H1 (cell line): ENCODE data around the gene NEU2.

Experiments
- BCL11A ChIP-seq, 2 experiments: IDR thresholded peaks; one replicate each; pipeline ENCODE4 v1.6.1; 2011; ENCODE audit warnings: low read depth in 2 of 2, low read length in 2 of 2, mild to moderate bottlenecking in 2 of 2
- CBX5 ChIP-seq: fragments of 300-800, 300-1000 bp; sonication (generic); IDR thresholded peaks from 2 replicates; pipeline ENCODE4 v1.7.1; 2016; ENCODE audit warnings: antibody characterized with exemption, low read length, low read depth
- EP300 ChIP-seq, 2 experiments: IDR thresholded peaks; 1 replicate in 1 of 2; 2 replicates in 1 of 2; pipeline ENCODE4 v1.6.1; 2011 to 2012; ENCODE audit warnings: low read depth in 2 of 2, low read length in 2 of 2, mild to moderate bottlenecking in 2 of 2, borderline replicate concordance in 1 of 2, inconsistent platforms in 1 of 2, moderate library complexity in 1 of 2
- EZH2 ChIP-seq: fragments of 200-600 bp; sonication (generic); IDR thresholded peaks from 2 replicates; pipeline ENCODE4 v1.7.1; 2012; ENCODE audit warnings: low read depth, mild to moderate bottlenecking, moderate library complexity, low read length, inconsistent platforms; ENCODE audit not compliant: severe bottlenecking
- GABPA ChIP-seq: IDR thresholded peaks from 2 replicates; pipeline ENCODE4 v1.6.1; 2011; ENCODE audit warnings: mild to moderate bottlenecking, low read length, moderate library complexity, borderline replicate concordance; ENCODE audit not compliant: insufficient read depth
- GTF2F1 ChIP-seq: IDR thresholded peaks from 2 replicates; pipeline ENCODE4 v1.6.1; 2012; ENCODE audit warnings: low read depth, low read length, improper control_type of control experiment, borderline replicate concordance
- POLR2A ChIP-seq, 2 experiments: IDR thresholded peaks; 1 replicate in 1 of 2; 2 replicates in 1 of 2; pipeline ENCODE4 v1.6.1; 2011; ENCODE audit warnings: low read depth in 2 of 2, low read length in 2 of 2, mild to moderate bottlenecking in 2 of 2; ENCODE audit errors: control extremely low read depth in 1 of 2
- POLR2AphosphoS5 ChIP-seq: IDR thresholded peaks from 2 replicates; pipeline ENCODE4 v1.6.1; 2011; ENCODE audit warnings: low read depth, low read length
- RXRA ChIP-seq: IDR thresholded peaks from 2 replicates; pipeline ENCODE4 v1.6.1; 2011; ENCODE audit warnings: low read depth, mild to moderate bottlenecking, low read length, moderate library complexity; ENCODE audit not compliant: insufficient read depth
- SIN3A ChIP-seq, 2 experiments: IDR thresholded peaks in 1 of 2; conservative IDR thresholded peaks in 1 of 2; 2 replicates each; pipeline ENCODE4 v1.6.1; 2011 to 2012; ENCODE audit warnings: low read length in 2 of 2, improper control_type of control experiment in 1 of 2, low read depth in 1 of 2, mild to moderate bottlenecking in 1 of 2
- SP2 ChIP-seq: IDR thresholded peaks from 2 replicates; pipeline ENCODE4 v1.6.1; 2012; ENCODE audit warnings: mild to moderate bottlenecking, low read length, inconsistent platforms
- TAF1 ChIP-seq: IDR thresholded peaks from 2 replicates; pipeline ENCODE4 v1.6.1; 2011; ENCODE audit warnings: mild to moderate bottlenecking, low read depth, low read length
- TAF7 ChIP-seq: optimal IDR thresholded peaks from 2 replicates; pipeline ENCODE3; 2011; ENCODE audit warnings: low read depth, mild to moderate bottlenecking, inconsistent platforms, low read length, moderate library complexity, borderline replicate concordance
- TF ChIP-seq, protein P1 (sequence below), 3 experiments: IDR thresholded peaks; 1 replicate in 2 of 3; 2 replicates in 1 of 3; pipeline versions ENCODE4 v1.5.1 to v1.6.1; 2011; ENCODE audit warnings: low read length in 3 of 3, mild to moderate bottlenecking in 3 of 3, inconsistent platforms in 2 of 3, low read depth in 1 of 3, moderate library complexity in 1 of 3; ENCODE audit not compliant: insufficient read depth in 1 of 3; ENCODE audit errors: control extremely low read depth in 1 of 3

DNA sequence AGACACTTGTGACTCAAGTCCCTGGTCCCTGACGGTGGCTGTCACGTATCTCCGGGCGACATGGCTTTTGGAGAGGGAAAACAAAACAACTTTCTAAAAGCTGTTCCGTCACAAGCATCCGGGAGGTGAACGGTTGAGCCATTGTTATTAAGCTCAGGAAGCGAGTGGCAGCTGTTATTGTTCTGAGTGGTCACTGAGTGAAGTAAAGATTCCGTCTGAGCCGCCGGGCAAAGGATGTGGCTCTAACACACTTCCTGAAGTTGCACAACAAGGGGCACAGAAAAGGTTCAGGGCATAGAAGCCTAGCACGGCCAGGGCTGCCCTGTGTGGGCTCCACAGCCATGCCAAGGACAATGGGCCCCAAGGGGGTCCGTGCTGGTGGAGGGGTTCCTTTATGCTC is 52.0 kb downstream of the NEU2 start:
- TF ChIP-seq, protein P1, sequence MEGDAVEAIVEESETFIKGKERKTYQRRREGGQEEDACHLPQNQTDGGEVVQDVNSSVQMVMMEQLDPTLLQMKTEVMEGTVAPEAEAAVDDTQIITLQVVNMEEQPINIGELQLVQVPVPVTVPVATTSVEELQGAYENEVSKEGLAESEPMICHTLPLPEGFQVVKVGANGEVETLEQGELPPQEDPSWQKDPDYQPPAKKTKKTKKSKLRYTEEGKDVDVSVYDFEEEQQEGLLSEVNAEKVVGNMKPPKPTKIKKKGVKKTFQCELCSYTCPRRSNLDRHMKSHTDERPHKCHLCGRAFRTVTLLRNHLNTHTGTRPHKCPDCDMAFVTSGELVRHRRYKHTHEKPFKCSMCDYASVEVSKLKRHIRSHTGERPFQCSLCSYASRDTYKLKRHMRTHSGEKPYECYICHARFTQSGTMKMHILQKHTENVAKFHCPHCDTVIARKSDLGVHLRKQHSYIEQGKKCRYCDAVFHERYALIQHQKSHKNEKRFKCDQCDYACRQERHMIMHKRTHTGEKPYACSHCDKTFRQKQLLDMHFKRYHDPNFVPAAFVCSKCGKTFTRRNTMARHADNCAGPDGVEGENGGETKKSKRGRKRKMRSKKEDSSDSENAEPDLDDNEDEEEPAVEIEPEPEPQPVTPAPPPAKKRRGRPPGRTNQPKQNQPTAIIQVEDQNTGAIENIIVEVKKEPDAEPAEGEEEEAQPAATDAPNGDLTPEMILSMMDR (IDR thresholded peaks at IDR 0.05; ENCODE audit: control extremely low read depth in 1 of 3, insufficient read depth in 1 of 3, low read depth in 1 of 3, low read length in 3 of 3), result no peak
- TF ChIP-seq GTF2F1 (no peak), EP300 (IDR thresholded peaks at IDR 0.05; ENCODE audit: borderline replicate concordance in 1 of 2, low read depth in 2 of 2, low read length in 2 of 2) (no peak), EZH2 (no peak), TAF1 (no peak), RXRA (no peak), BCL11A (IDR thresholded peaks at IDR 0.05; ENCODE audit: low read depth in 2 of 2, low read length in 2 of 2) (no peak), POLR2AphosphoS5 (no peak), CBX5 (no peak), GABPA (no peak), SP2 (no peak), POLR2A (IDR thresholded peaks at IDR 0.05; ENCODE audit: control extremely low read depth in 1 of 2, low read depth in 2 of 2, low read length in 2 of 2) (no peak), SIN3A (conservative IDR thresholded peaks at IDR 0.05 in 1 of 2, IDR thresholded peaks at IDR 0.05 in 1 of 2; ENCODE audit: low read depth in 1 of 2, low read length in 2 of 2) (no peak), TAF7 (no peak)
